Uterus (tissue), 2 donors: Measurements from ENCODE around the gene PTPRG.

Source experiments
- CTCF ChIP-seq, 4 experiments: fragments of 200-600 bp in 2 of 4; fragments of 450-650 bp in 2 of 4; sonication (generic) in 2 of 4; IDR thresholded peaks; one replicate each; pipeline ENCODE4 v1.5.1; 2016 to 2019; ENCODE audit warnings: antibody characterized with exemption in 4 of 4, mild to moderate bottlenecking in 2 of 4, moderate library complexity in 1 of 4
- POLR2A ChIP-seq, 2 donors: fragments of 450-650 bp; IDR thresholded peaks; one replicate each; pipeline ENCODE4 v1.6.1; 2016; ENCODE audit warnings: antibody characterized with exemption in 2 of 2, mild to moderate bottlenecking in 1 of 2, moderate library complexity in 1 of 2

- TF ChIP-seq CTCF (IDR thresholded peaks at IDR 0.05): no peak
- TF ChIP-seq POLR2A (IDR thresholded peaks at IDR 0.05): no peak
Measured at GRCh38 chr3:61871644-61872043, 310.3 kb downstream of the PTPRG start.
